ENCODE data around the gene FHL1.

Gene FHL1

GRCh38 chrX:136220951-136221350, 73.6 kb downstream of the FHL1 start:
- no peak overlapping the region for H2AFZ ChIP-seq (ENCODE audit: low read depth)
- H3K4me1 ChIP-seq (ENCODE audit: low read depth, poor library complexity, severe bottlenecking): no peaks in the 10 kb centered on the region
- no peak overlapping the region for H3K27ac ChIP-seq
- 0 out of 2 replicates have a peak, but pooled peaks cover 2% of the 10 kb centered on the region for H3K36me3 ChIP-seq (ENCODE audit: insufficient read depth)
- no peaks in the 10 kb centered on the region for H3K27me3 ChIP-seq (ENCODE audit: insufficient read depth, low read depth)
- H3K4me2 ChIP-seq: no peak overlapping the region
- no peaks in the 10 kb centered on the region for H3K79me2 ChIP-seq (ENCODE audit: insufficient read depth, low read depth)
- H3K9ac ChIP-seq: no peak overlapping the region
- no peaks in the 10 kb centered on the region for H4K20me1 ChIP-seq (ENCODE audit: insufficient read depth)
- no peak for TF ChIP-seq CTCF (conservative IDR thresholded peaks at IDR 0.05; ENCODE audit: low read depth, low read length)
- no peak overlapping the region for H3K4me3 ChIP-seq (IDR thresholded peaks at IDR 0.05; ENCODE audit: insufficient read depth, low read depth, low read length)

GRCh38 chrX:136221851-136222513, 74.6 kb downstream of the FHL1 start:
- TF ChIP-seq CTCF (conservative IDR thresholded peaks at IDR 0.05; ENCODE audit: low read depth, low read length): no peak
- Histone ChIP-seq H2AFZ (ENCODE audit: low read depth) (no peak overlapping the region), H3K27me3 (ENCODE audit: insufficient read depth, low read depth) (no peaks in the 10 kb centered on the region), H3K4me3 (IDR thresholded peaks at IDR 0.05; ENCODE audit: insufficient read depth, low read depth, low read length) (no peak overlapping the region), H3K4me1 (ENCODE audit: low read depth, poor library complexity, severe bottlenecking) (no peaks in the 10 kb centered on the region), H3K4me2 (no peak overlapping the region), H3K9ac (no peak overlapping the region), H3K27ac (no peak overlapping the region), H4K20me1 (ENCODE audit: insufficient read depth) (no peaks in the 10 kb centered on the region), H3K36me3 (ENCODE audit: insufficient read depth) (0 out of 2 replicates have a peak, but pooled peaks cover 2% of the 10 kb centered on the region), H3K79me2 (ENCODE audit: insufficient read depth, low read depth) (no peaks in the 10 kb centered on the region)

GRCh38 chrX:136227074-136227473, 79.7 kb downstream of the FHL1 start:
- Histone ChIP-seq H4K20me1 (ENCODE audit: insufficient read depth) (no peaks in the 10 kb centered on the region), H3K9ac (no peak overlapping the region), H3K79me2 (ENCODE audit: insufficient read depth, low read depth) (no peaks in the 10 kb centered on the region), H2AFZ (ENCODE audit: low read depth) (no peak overlapping the region), H3K4me3 (IDR thresholded peaks at IDR 0.05; ENCODE audit: insufficient read depth, low read depth, low read length) (no peak overlapping the region), H3K27ac (no peak overlapping the region), H3K36me3 (ENCODE audit: insufficient read depth) (no peaks in the 10 kb centered on the region), H3K27me3 (ENCODE audit: insufficient read depth, low read depth) (no peaks in the 10 kb centered on the region), H3K4me1 (ENCODE audit: low read depth, poor library complexity, severe bottlenecking) (no peaks in the 10 kb centered on the region), H3K4me2 (no peak overlapping the region)
- no peak for TF ChIP-seq CTCF (conservative IDR thresholded peaks at IDR 0.05; ENCODE audit: low read depth, low read length)

- H3K79me2 ChIP-seq (ENCODE audit: insufficient read depth, low read depth): no peaks in the 10 kb centered on the region
- H3K9ac ChIP-seq: no peak overlapping the region
- H4K20me1 ChIP-seq (ENCODE audit: insufficient read depth): no peaks in the 10 kb centered on the region
- no peak overlapping the region for H3K4me3 ChIP-seq (IDR thresholded peaks at IDR 0.05; ENCODE audit: insufficient read depth, low read depth, low read length)
- no peaks in the 10 kb centered on the region for H3K4me1 ChIP-seq (ENCODE audit: low read depth, poor library complexity, severe bottlenecking)
- H3K27me3 ChIP-seq (ENCODE audit: insufficient read depth, low read depth): no peaks in the 10 kb centered on the region
- no peaks in the 10 kb centered on the region for H3K36me3 ChIP-seq (ENCODE audit: insufficient read depth)
- no peak overlapping the region for H2AFZ ChIP-seq (ENCODE audit: low read depth)
- TF ChIP-seq CTCF (conservative IDR thresholded peaks at IDR 0.05; ENCODE audit: low read depth, low read length): no peak
- no peak overlapping the region for H3K4me2 ChIP-seq
- H3K27ac ChIP-seq: no peak overlapping the region
Observed at GRCh38 chrX:136227948-136228838, 80.9 kb downstream of the FHL1 start.
